HepG2 (cell line): Measurements from ENCODE around the gene HSD17B2. TPM values are rescaled to one million over a fixed set of nuclear protein-coding genes. Genes with fewer than 3 reads are reported as not detected.

Source experiments
- ATAC-seq: fragments of 200-7000 bp; cut with Tn5 transposase; 3 replicates; pipeline ENCODE4 v1.9.1; 2020; ENCODE audit warnings: mild to moderate bottlenecking, moderate library complexity
- BruUV-seq: library from RNA; stranded (reverse); fragments of 400-500 nt; replicated peaks from 2 replicates; lab custom pipeline; 2021; lab: Mats Ljungman, UMichigan
- CTCF ChIA-PET: fragments of 300-600 bp; formaldehyde crosslinking; extraction: SDS; loops from one replicate; lab custom pipeline; 2021; ENCODE audit warnings: low total read pairs, inconsistent platforms, low intra/inter-chr PET ratio; lab: Yijun Ruan, JAX
- POLR2A ChIA-PET: fragments of 350-600 bp; sonication (Branson Sonifier 250); formaldehyde crosslinking; loops from one replicate; lab custom pipeline; 2020; ENCODE audit warnings: antibody characterized with exemption, inconsistent platforms; lab: Yijun Ruan, JAX
- DNase-seq: peaks from one replicate; pipeline ENCODE4 v3.0.0-alpha.2; 2015; ENCODE audit warnings: low spot score
- FAIRE-seq: peaks from 3 replicates; lab custom pipeline; 2011; peaks lifted over from hg19 to GRCh38; lab: Jason Lieb, UNC
- H2AFZ ChIP-seq: one replicate; pipeline ENCODE4 v1.6.1; 2011; ENCODE audit warnings: low read length, inconsistent platforms
- H3K27ac ChIP-seq: fragments of 300-600 bp; 3 replicates; pipeline ENCODE4 v1.8.0; 2011; ENCODE audit warnings: mixed run types, mild to moderate bottlenecking, mixed read lengths, low read length, inconsistent platforms; ENCODE audit not compliant: insufficient read depth; ENCODE audit errors: extremely low read length
- H3K27me3 ChIP-seq, 2 experiments: fragments of 200-600 bp in 1 of 2; 2 replicates in 1 of 2; 3 replicates in 1 of 2; pipeline versions ENCODE4 v1.6.0 to v1.8.0; 2011; ENCODE audit warnings: low read length in 2 of 2, mild to moderate bottlenecking in 2 of 2, moderate library complexity in 2 of 2, inconsistent platforms in 1 of 2; ENCODE audit not compliant: insufficient read depth in 2 of 2, control insufficient read depth in 1 of 2
- H3K36me3 ChIP-seq, 2 experiments: fragments of 200-600 bp in 1 of 2; replicated peaks in 1 of 2; 2 replicates in 1 of 2; 3 replicates in 1 of 2; pipeline versions ENCODE4 v1.5.1 to v1.8.0; 2011; ENCODE audit warnings: low read length in 2 of 2, inconsistent platforms in 1 of 2; ENCODE audit not compliant: insufficient read depth in 2 of 2, control insufficient read depth in 1 of 2
- H3K4me1 ChIP-seq: 2 replicates; pipeline ENCODE4 v1.5.1; 2012; ENCODE audit warnings: low read length, inconsistent platforms; ENCODE audit not compliant: insufficient read depth
- H3K4me2 ChIP-seq: 2 replicates; pipeline ENCODE4 v1.6.0; 2011; ENCODE audit warnings: low read depth, low read length, inconsistent platforms
- H3K4me3 ChIP-seq, 3 experiments: fragments of 200-600 bp in 1 of 3; sonication (generic), shearing (Covaris generic) in 1 of 3; replicated peaks in 1 of 3; 2 replicates each; pipeline ENCODE4 v1.5.1; 2011 to 2016; ENCODE audit warnings: low read length in 3 of 3, inconsistent platforms in 2 of 3, low read depth in 2 of 3, mild to moderate bottlenecking in 2 of 3, control low read depth in 1 of 3, mixed read lengths in 1 of 3; ENCODE audit not compliant: insufficient read depth in 1 of 3
- H3K79me2 ChIP-seq: one replicate; pipeline ENCODE4 v1.6.1; 2011; ENCODE audit warnings: low read length, inconsistent platforms; ENCODE audit not compliant: insufficient read depth
- H3K9ac ChIP-seq: 2 replicates; pipeline ENCODE4 v1.6.0; 2011; ENCODE audit warnings: mild to moderate bottlenecking, low read depth, low read length, inconsistent platforms; ENCODE audit not compliant: insufficient read depth
- H3K9me3 ChIP-seq: 2 replicates; pipeline ENCODE4 v1.5.1; 2012; ENCODE audit warnings: mild to moderate bottlenecking, low read length
- H4K20me1 ChIP-seq: 2 replicates; pipeline ENCODE4 v1.6.0; 2011; ENCODE audit warnings: inconsistent platforms, mild to moderate bottlenecking, low read length, moderate library complexity; ENCODE audit not compliant: insufficient read depth
- CENPX ChIP-seq: sonication (generic); formaldehyde crosslinking; IDR thresholded peaks from 2 replicates; pipeline ENCODE4 v1.9.0; 2021; ENCODE audit warnings: mild to moderate bottlenecking, missing genetic modification reagents, moderate library complexity
- HDAC6 ChIP-seq: fragments of 200-600 bp; sonication (generic); IDR thresholded peaks from 2 replicates; pipeline ENCODE4 v1.7.0; 2017; ENCODE audit warnings: mild to moderate bottlenecking, antibody characterized with exemption, low read length, low read depth
- ISX ChIP-seq: sonication (generic); formaldehyde crosslinking; conservative IDR thresholded peaks from 2 replicates; pipeline ENCODE4 v1.5.0; 2020; ENCODE audit warnings: missing genetic modification reagents
- NFYC ChIP-seq: IDR thresholded peaks from 2 replicates; pipeline ENCODE4 v1.6.1; 2016; ENCODE audit warnings: missing genetic modification reagents, missing compliant biosample characterization
- ZNF33B ChIP-seq: sonication (generic); formaldehyde crosslinking; IDR thresholded peaks from 2 replicates; pipeline ENCODE4 v1.5.1; 2020; ENCODE audit warnings: mild to moderate bottlenecking, missing genetic modification reagents
- ZNF350 ChIP-seq: sonication (generic); formaldehyde crosslinking; IDR thresholded peaks from 2 replicates; pipeline ENCODE4 v1.4.0; 2020; ENCODE audit warnings: mild to moderate bottlenecking, low read depth, missing genetic modification reagents, borderline replicate concordance
- ZNF687 ChIP-seq: sonication (generic); formaldehyde crosslinking; IDR thresholded peaks from 2 replicates; pipeline ENCODE4 v1.5.1; 2020; ENCODE audit warnings: mild to moderate bottlenecking, missing genetic modification reagents, moderate library complexity
- WGBS: methylation state at CpG from one replicate; pipeline ENCODE4 v1.1.6; 2017; ENCODE audit warnings: low lambda C conversion rate; 5-methylcytosine and 5-hydroxymethylcytosine counted together
- in situ Hi-C: cut with HindIII; loops from 2 replicates; pipeline ENCODE4 v1.10.0; 2017; ENCODE audit warnings: low pct_unique_long_range_greater_than_20kb; ENCODE audit not compliant: extremely low pct_ligation_motif_present
- intact Hi-C: fragments of 100-400 bp; cut with micrococcal nuclease; formaldehyde crosslinking; loops from one replicate; pipeline ENCODE4 v1.10.0; 2022; ENCODE audit not compliant: unreplicated experiment
- polyA plus RNA-seq, 8 experiments: library from polyadenylated mRNA; depleted of rRNA in 3 of 8; stranded (reverse) in 7 of 8; unstranded in 1 of 8; fragments of >200 nt; fragmentation: Illumina TruSeq in 4 of 8; extraction: Trizol in 4 of 8; gene quantifications; 2 replicates each; pipeline versions ENCODE4 v1.2.1 to v1.2.3, GENCODE V29; 2011 to 2016; ENCODE audit warnings: low read depth in 4 of 8, missing spikeins in 1 of 8, mixed read lengths in 1 of 8; ENCODE audit not compliant: insufficient read depth in 1 of 8
- total RNA-seq, 5 experiments: library from RNA; depleted of rRNA; stranded (reverse); fragments of >200 nt; fragmentation: Illumina TruSeq; extraction: Trizol; gene quantifications; 2 replicates each; pipeline ENCODE4 v1.2.3, GENCODE V29; 2016; ENCODE audit warnings: low read depth in 1 of 5
- TF ChIP-seq, protein P1 (sequence below): sonication (generic); formaldehyde crosslinking; IDR thresholded peaks from 2 replicates; pipeline ENCODE4 v1.5.1; 2020; ENCODE audit warnings: missing genetic modification reagents, mild to moderate bottlenecking, borderline replicate concordance

HSD17B2 gene
- total and polyA plus RNA-seq, 2 of the 13 experiments (the other 11 are each of a cell fraction or from before 2014, with no cell fraction given) = 26.3 to 69.3 TPM

DNA sequence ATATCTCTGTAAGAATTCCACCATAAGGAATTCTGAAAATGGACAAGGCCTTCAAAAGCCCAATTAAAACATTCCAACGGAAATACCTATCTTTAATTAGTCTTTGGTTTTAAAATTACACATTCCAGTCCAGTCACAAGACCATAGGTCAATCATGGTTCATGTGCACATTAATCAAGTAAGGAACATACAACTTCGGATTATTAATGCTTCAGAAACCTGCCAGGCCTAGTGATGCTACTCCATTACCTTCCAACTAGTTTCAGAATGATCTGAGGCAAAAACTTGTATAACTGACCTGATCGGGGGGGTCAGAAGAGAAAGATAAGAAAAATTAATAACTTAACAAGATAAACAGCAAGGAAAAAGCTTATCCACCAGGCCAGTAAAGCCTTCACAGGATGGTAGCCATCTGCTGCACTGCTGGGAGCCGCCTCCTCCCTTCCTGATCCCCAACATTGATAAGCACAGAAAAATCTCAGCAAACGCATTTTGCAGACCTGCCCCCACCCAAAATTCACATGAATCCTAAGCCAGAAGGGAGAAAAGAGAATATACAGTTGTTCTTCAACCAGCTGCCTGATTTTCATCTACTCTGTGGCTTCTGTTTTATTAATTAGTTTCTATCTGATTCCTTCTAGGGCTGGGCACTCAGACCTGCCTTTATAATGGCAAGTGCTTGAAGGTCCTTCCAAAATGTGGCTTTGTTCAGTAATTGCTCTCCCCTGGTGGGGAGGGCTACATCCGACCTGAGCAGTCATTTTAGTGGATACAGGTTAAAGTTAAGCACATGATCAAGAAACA, 29.8 kb upstream of the HSD17B2 start:
- H2AFZ ChIP-seq = no peak overlapping the region
- no peak overlapping the region for H3K4me2 ChIP-seq
- CTCF ChIA-PET = no interaction called here
- H3K36me3 ChIP-seq = no peaks in the 10 kb centered on the region
- H3K9ac ChIP-seq = no peak overlapping the region
- DNase-seq (no peak), ATAC-seq (no peak), FAIRE-seq (no peak)
- in situ Hi-C loops = no loop called here
- 4% methylated on average over 6 of the region's 6 CpGs for WGBS
- H3K4me1 ChIP-seq = no peaks in the 10 kb centered on the region
- intact Hi-C loops = no loop called here
- H4K20me1 ChIP-seq = no peaks in the 10 kb centered on the region
- no peak overlapping the region for H3K27ac ChIP-seq
- H3K9me3 ChIP-seq = peaks cover 30% of the 10 kb centered on the region
- H3K27me3 ChIP-seq = peaks cover 0 to 6% of the 10 kb centered on the region in 2 experiments; a peak in 2 of 5 replicates
- POLR2A ChIA-PET = no interaction called here
- no TSS peak for BruUV-seq
- no peaks in the 10 kb centered on the region for H3K79me2 ChIP-seq
- TF ChIP-seq ZNF33B (CRISPR knock-in tag) = no peak
- H3K4me3 ChIP-seq = no peak overlapping the region

DNA sequence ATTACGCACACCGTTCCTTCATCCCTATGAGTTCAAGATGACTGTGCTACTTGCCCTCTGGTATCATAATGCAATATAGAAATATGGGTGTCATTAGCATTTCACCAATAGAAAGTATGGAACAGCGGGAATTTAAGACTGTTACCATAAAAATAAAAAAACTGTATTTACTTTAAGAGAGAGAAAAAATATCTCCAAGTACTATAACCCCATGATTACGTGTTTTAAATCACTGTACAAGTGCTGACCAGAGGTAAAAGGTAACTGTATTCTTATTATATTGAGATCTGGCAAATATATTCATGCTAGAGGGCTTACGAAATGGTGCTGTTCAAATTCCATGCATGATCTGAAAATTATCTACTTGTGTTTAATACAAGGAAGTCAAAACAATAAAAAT, 29.0 kb upstream of the HSD17B2 start:
- Histone ChIP-seq H3K4me2 (no peak overlapping the region), H3K9me3 (peaks cover 31% of the 10 kb centered on the region), H2AFZ (no peak overlapping the region), H3K27ac (no peak overlapping the region), H3K9ac (no peak overlapping the region), H3K4me1 (no peaks in the 10 kb centered on the region), H3K79me2 (no peaks in the 10 kb centered on the region), H3K36me3 (no peaks in the 10 kb centered on the region), H4K20me1 (no peaks in the 10 kb centered on the region), H3K4me3 (no peak overlapping the region), H3K27me3 (peaks cover 0 to 12% of the 10 kb centered on the region in 2 experiments; a peak in 2 of 5 replicates)
- TF ChIP-seq, protein P1, sequence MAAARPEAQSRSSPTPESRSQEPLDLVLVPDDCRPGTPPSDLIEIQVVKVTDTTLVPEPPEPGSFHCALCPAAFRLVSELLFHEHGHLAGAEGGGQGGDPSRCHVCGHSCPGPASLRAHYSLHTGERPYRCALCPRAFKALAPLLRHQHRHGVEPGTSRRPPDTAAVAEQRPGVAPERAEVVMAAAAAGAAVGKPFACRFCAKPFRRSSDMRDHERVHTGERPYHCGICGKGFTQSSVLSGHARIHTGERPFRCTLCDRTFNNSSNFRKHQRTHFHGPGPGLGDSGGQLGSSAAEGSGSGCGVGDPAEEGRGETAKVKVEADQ (CRISPR knock-in tag) = no peak
- TF ChIP-seq CENPX (CRISPR knock-in tag) (no peak), ZNF687 (CRISPR knock-in tag) (no peak), ZNF350 (no peak), HDAC6 (no peak), NFYC (CRISPR knock-in tag) (no peak), ISX (CRISPR knock-in tag) (no peak)
- ChIA-PET CTCF (no interaction called here), POLR2A (no interaction called here)
- intact Hi-C loops = no loop called here
- no peak for ATAC-seq
- in situ Hi-C loops = no loop called here
- BruUV-seq = no TSS peak
- 39% methylated on average over 5 of the region's 5 CpGs for WGBS
- FAIRE-seq = no peak
- no peak for DNase-seq
